HepG2 (cell line): Measurements from ENCODE around the gene MFF. TPM values are rescaled to one million over a fixed set of nuclear protein-coding genes. Genes with fewer than 3 reads are reported as not detected.

ENCODE experiments used
- ATAC-seq: fragments of 200-7000 bp; cut with Tn5 transposase; 3 replicates; pipeline ENCODE4 v1.9.1; 2020; ENCODE audit warnings: mild to moderate bottlenecking, moderate library complexity
- BruUV-seq: library from RNA; stranded (reverse); fragments of 400-500 nt; replicated peaks from 2 replicates; lab custom pipeline; 2021; lab: Mats Ljungman, UMichigan
- CTCF ChIA-PET: fragments of 300-600 bp; formaldehyde crosslinking; extraction: SDS; loops from one replicate; lab custom pipeline; 2021; ENCODE audit warnings: low total read pairs, inconsistent platforms, low intra/inter-chr PET ratio; lab: Yijun Ruan, JAX
- POLR2A ChIA-PET: fragments of 350-600 bp; sonication (Branson Sonifier 250); formaldehyde crosslinking; loops from one replicate; lab custom pipeline; 2020; ENCODE audit warnings: antibody characterized with exemption, inconsistent platforms; lab: Yijun Ruan, JAX
- DNase-seq: peaks from one replicate; pipeline ENCODE4 v3.0.0-alpha.2; 2015; ENCODE audit warnings: low spot score
- FAIRE-seq: peaks from 3 replicates; lab custom pipeline; 2011; peaks lifted over from hg19 to GRCh38; lab: Jason Lieb, UNC
- H2AFZ ChIP-seq: one replicate; pipeline ENCODE4 v1.6.1; 2011; ENCODE audit warnings: low read length, inconsistent platforms
- H3K27ac ChIP-seq: fragments of 300-600 bp; 3 replicates; pipeline ENCODE4 v1.8.0; 2011; ENCODE audit warnings: mixed run types, mild to moderate bottlenecking, mixed read lengths, low read length, inconsistent platforms; ENCODE audit not compliant: insufficient read depth; ENCODE audit errors: extremely low read length
- H3K27me3 ChIP-seq, 2 experiments: fragments of 200-600 bp in 1 of 2; 2 replicates in 1 of 2; 3 replicates in 1 of 2; pipeline versions ENCODE4 v1.6.0 to v1.8.0; 2011; ENCODE audit warnings: low read length in 2 of 2, mild to moderate bottlenecking in 2 of 2, moderate library complexity in 2 of 2, inconsistent platforms in 1 of 2; ENCODE audit not compliant: insufficient read depth in 2 of 2, control insufficient read depth in 1 of 2
- H3K36me3 ChIP-seq, 2 experiments: fragments of 200-600 bp in 1 of 2; replicated peaks in 1 of 2; 2 replicates in 1 of 2; 3 replicates in 1 of 2; pipeline versions ENCODE4 v1.5.1 to v1.8.0; 2011; ENCODE audit warnings: low read length in 2 of 2, inconsistent platforms in 1 of 2; ENCODE audit not compliant: insufficient read depth in 2 of 2, control insufficient read depth in 1 of 2
- H3K4me1 ChIP-seq: 2 replicates; pipeline ENCODE4 v1.5.1; 2012; ENCODE audit warnings: low read length, inconsistent platforms; ENCODE audit not compliant: insufficient read depth
- H3K4me2 ChIP-seq: 2 replicates; pipeline ENCODE4 v1.6.0; 2011; ENCODE audit warnings: low read depth, low read length, inconsistent platforms
- H3K4me3 ChIP-seq, 3 experiments: fragments of 200-600 bp in 1 of 3; sonication (generic), shearing (Covaris generic) in 1 of 3; replicated peaks in 1 of 3; 2 replicates each; pipeline ENCODE4 v1.5.1; 2011 to 2016; ENCODE audit warnings: low read length in 3 of 3, inconsistent platforms in 2 of 3, low read depth in 2 of 3, mild to moderate bottlenecking in 2 of 3, control low read depth in 1 of 3, mixed read lengths in 1 of 3; ENCODE audit not compliant: insufficient read depth in 1 of 3
- H3K79me2 ChIP-seq: one replicate; pipeline ENCODE4 v1.6.1; 2011; ENCODE audit warnings: low read length, inconsistent platforms; ENCODE audit not compliant: insufficient read depth
- H3K9ac ChIP-seq: 2 replicates; pipeline ENCODE4 v1.6.0; 2011; ENCODE audit warnings: mild to moderate bottlenecking, low read depth, low read length, inconsistent platforms; ENCODE audit not compliant: insufficient read depth
- H3K9me3 ChIP-seq: 2 replicates; pipeline ENCODE4 v1.5.1; 2012; ENCODE audit warnings: mild to moderate bottlenecking, low read length
- H4K20me1 ChIP-seq: 2 replicates; pipeline ENCODE4 v1.6.0; 2011; ENCODE audit warnings: inconsistent platforms, mild to moderate bottlenecking, low read length, moderate library complexity; ENCODE audit not compliant: insufficient read depth
- E2F5 ChIP-seq: sonication (generic); formaldehyde crosslinking; conservative IDR thresholded peaks from 2 replicates; pipeline ENCODE4 v1.4.0; 2020; ENCODE audit warnings: missing genetic modification reagents
- EEA1 ChIP-seq: sonication (generic); formaldehyde crosslinking; IDR thresholded peaks from 2 replicates; pipeline ENCODE4 v1.5.1; 2020; ENCODE audit warnings: mild to moderate bottlenecking, missing genetic modification reagents, borderline replicate concordance
- ETV5 ChIP-seq: IDR thresholded peaks from 2 replicates; pipeline ENCODE4 v1.6.1; 2018; ENCODE audit warnings: missing biosample characterization, missing genetic modification reagents, inconsistent platforms, borderline replicate concordance
- GLI4 ChIP-seq: sonication (generic); formaldehyde crosslinking; IDR thresholded peaks from 2 replicates; pipeline ENCODE4 v1.5.1; 2020; ENCODE audit warnings: missing genetic modification reagents, mild to moderate bottlenecking, moderate library complexity, borderline replicate concordance
- HDAC6 ChIP-seq: fragments of 200-600 bp; sonication (generic); IDR thresholded peaks from 2 replicates; pipeline ENCODE4 v1.7.0; 2017; ENCODE audit warnings: mild to moderate bottlenecking, antibody characterized with exemption, low read length, low read depth
- MED1 ChIP-seq: sonication (generic); formaldehyde crosslinking; IDR thresholded peaks from 2 replicates; pipeline ENCODE4 v1.4.0; 2020; ENCODE audit warnings: missing genetic modification reagents
- NR2F6 ChIP-seq, 2 experiments: IDR thresholded peaks; 2 replicates each; pipeline ENCODE4 v1.6.1; 2016; ENCODE audit warnings: antibody characterized with exemption in 1 of 2, mild to moderate bottlenecking in 1 of 2
- PITX1 ChIP-seq: sonication (generic); formaldehyde crosslinking; IDR thresholded peaks from 2 replicates; pipeline ENCODE4 v1.5.1; 2020; ENCODE audit warnings: mild to moderate bottlenecking, missing genetic modification reagents
- REL ChIP-seq: sonication (generic); formaldehyde crosslinking; conservative IDR thresholded peaks from 2 replicates; pipeline ENCODE4 v1.8.0; 2022; ENCODE audit warnings: mild to moderate bottlenecking, missing genetic modification reagents, moderate library complexity
- SOX13 ChIP-seq, 3 experiments: fragments of 450-650 bp in 1 of 3; sonication (generic) in 1 of 3; formaldehyde crosslinking in 1 of 3; IDR thresholded peaks in 2 of 3; conservative IDR thresholded peaks in 1 of 3; 2 replicates each; pipeline versions ENCODE4 v1.5.0 to v1.6.1; 2016 to 2020; ENCODE audit warnings: antibody characterized with exemption in 1 of 3, mild to moderate bottlenecking in 1 of 3, missing compliant biosample characterization in 1 of 3, missing genetic modification reagents in 1 of 3, moderate library complexity in 1 of 3
- SPEN ChIP-seq: sonication (generic); formaldehyde crosslinking; IDR thresholded peaks from 2 replicates; pipeline ENCODE4 v1.5.1; 2020; ENCODE audit warnings: low read depth, mild to moderate bottlenecking, missing genetic modification reagents
- TBX3 ChIP-seq: fragments of 450-650 bp; IDR thresholded peaks from 2 replicates; pipeline ENCODE4 v1.6.1; 2017; ENCODE audit warnings: antibody characterized with exemption, mild to moderate bottlenecking, inconsistent platforms, borderline replicate concordance
- TCF7 ChIP-seq: sonication (generic); IDR thresholded peaks from 2 replicates; pipeline ENCODE4 v1.6.1; 2016; ENCODE audit warnings: antibody characterized with exemption, low read depth
- ZNF275 ChIP-seq: sonication (generic); formaldehyde crosslinking; IDR thresholded peaks from 2 replicates; pipeline ENCODE4 v1.8.0; 2022; ENCODE audit warnings: missing genetic modification reagents, mild to moderate bottlenecking, inconsistent platforms, borderline replicate concordance
- ZNF878 ChIP-seq: sonication (generic); formaldehyde crosslinking; IDR thresholded peaks from 2 replicates; pipeline ENCODE4 v1.8.1; 2023; ENCODE audit warnings: mild to moderate bottlenecking, missing genetic modification reagents, moderate library complexity
- WGBS: methylation state at CpG from one replicate; pipeline ENCODE4 v1.1.6; 2017; ENCODE audit warnings: low lambda C conversion rate; 5-methylcytosine and 5-hydroxymethylcytosine counted together
- in situ Hi-C: cut with HindIII; loops from 2 replicates; pipeline ENCODE4 v1.10.0; 2017; ENCODE audit warnings: low pct_unique_long_range_greater_than_20kb; ENCODE audit not compliant: extremely low pct_ligation_motif_present
- intact Hi-C: fragments of 100-400 bp; cut with micrococcal nuclease; formaldehyde crosslinking; loops from one replicate; pipeline ENCODE4 v1.10.0; 2022; ENCODE audit not compliant: unreplicated experiment
- polyA plus RNA-seq, 8 experiments: library from polyadenylated mRNA; depleted of rRNA in 3 of 8; stranded (reverse) in 7 of 8; unstranded in 1 of 8; fragments of >200 nt; fragmentation: Illumina TruSeq in 4 of 8; extraction: Trizol in 4 of 8; gene quantifications; 2 replicates each; pipeline versions ENCODE4 v1.2.1 to v1.2.3, GENCODE V29; 2011 to 2016; ENCODE audit warnings: low read depth in 4 of 8, missing spikeins in 1 of 8, mixed read lengths in 1 of 8; ENCODE audit not compliant: insufficient read depth in 1 of 8
- total RNA-seq, 5 experiments: library from RNA; depleted of rRNA; stranded (reverse); fragments of >200 nt; fragmentation: Illumina TruSeq; extraction: Trizol; gene quantifications; 2 replicates each; pipeline ENCODE4 v1.2.3, GENCODE V29; 2016; ENCODE audit warnings: low read depth in 1 of 5
- TF ChIP-seq, protein P1 (sequence below): sonication (generic); formaldehyde crosslinking; conservative IDR thresholded peaks from 2 replicates; pipeline ENCODE4 v1.4.0; 2020; ENCODE audit warnings: mild to moderate bottlenecking, missing genetic modification reagents, moderate library complexity

MFF gene
- total and polyA plus RNA-seq, 2 of the 13 experiments (the other 11 are each of a cell fraction or from before 2014, with no cell fraction given), result 81.9 to 156 TPM

DNA sequence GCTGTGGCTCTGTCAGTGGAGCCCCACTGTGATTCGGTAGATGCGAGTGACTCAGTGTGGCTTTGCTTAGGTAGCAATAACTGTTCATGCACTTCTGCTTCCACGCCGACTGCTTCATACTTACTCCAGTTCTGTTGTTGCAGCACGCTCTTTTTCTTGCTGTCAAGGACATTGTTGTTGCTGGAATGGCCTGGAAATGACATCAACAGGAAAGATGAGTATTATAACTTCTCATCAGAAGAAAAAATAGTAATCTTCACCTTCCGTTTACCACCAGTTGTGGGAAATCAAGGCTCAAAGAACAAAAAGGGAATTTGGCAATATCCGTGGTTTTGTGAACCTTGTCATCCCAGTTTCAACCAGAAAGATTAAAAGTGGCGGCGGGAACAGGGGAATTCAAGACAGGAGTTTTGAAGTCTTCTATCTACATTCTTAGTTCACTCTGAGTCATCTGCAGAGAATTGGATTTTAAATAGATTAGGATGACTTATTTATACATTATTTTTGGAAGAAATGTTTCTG, 45.8 kb downstream of the MFF start:
- peak; percentile 33 for DNase-seq
- no peak for FAIRE-seq
- Histone ChIP-seq H3K27me3 (no peaks in the 10 kb centered on the region), H3K79me2 (no peaks in the 10 kb centered on the region), H4K20me1 (no peaks in the 10 kb centered on the region), H3K27ac (peak overlapping the region; percentile 1), H3K4me3 (no peak overlapping the region), H3K36me3 (no peaks in the 10 kb centered on the region), H3K4me1 (peaks cover 15% of the 10 kb centered on the region), H3K9ac (no peak overlapping the region), H2AFZ (peak overlapping the region; percentile 35), H3K4me2 (peak overlapping the region; percentile 21), H3K9me3 (no peaks in the 10 kb centered on the region)
- 0 out of 2 replicates have a peak, but pooled peaks have one; percentile 26 for TF ChIP-seq ZNF878 (CRISPR knock-in tag)
- TF ChIP-seq SPEN, result no peak
- TF ChIP-seq NR2F6 (IDR thresholded peaks at IDR 0.05), result 0 out of 2 replicates have a peak, but pooled peaks have one; percentile 15
- TF ChIP-seq NR2F6 (CRISPR knock-in tag; IDR thresholded peaks at IDR 0.05), result no peak
- no peak for TF ChIP-seq ZNF275 (CRISPR knock-in tag)
- TF ChIP-seq TCF7, result peak; percentile 47; the same call in 1 of the 2 replicates
- TF ChIP-seq REL (CRISPR knock-in tag), result no peak
- TF ChIP-seq, protein P1, sequence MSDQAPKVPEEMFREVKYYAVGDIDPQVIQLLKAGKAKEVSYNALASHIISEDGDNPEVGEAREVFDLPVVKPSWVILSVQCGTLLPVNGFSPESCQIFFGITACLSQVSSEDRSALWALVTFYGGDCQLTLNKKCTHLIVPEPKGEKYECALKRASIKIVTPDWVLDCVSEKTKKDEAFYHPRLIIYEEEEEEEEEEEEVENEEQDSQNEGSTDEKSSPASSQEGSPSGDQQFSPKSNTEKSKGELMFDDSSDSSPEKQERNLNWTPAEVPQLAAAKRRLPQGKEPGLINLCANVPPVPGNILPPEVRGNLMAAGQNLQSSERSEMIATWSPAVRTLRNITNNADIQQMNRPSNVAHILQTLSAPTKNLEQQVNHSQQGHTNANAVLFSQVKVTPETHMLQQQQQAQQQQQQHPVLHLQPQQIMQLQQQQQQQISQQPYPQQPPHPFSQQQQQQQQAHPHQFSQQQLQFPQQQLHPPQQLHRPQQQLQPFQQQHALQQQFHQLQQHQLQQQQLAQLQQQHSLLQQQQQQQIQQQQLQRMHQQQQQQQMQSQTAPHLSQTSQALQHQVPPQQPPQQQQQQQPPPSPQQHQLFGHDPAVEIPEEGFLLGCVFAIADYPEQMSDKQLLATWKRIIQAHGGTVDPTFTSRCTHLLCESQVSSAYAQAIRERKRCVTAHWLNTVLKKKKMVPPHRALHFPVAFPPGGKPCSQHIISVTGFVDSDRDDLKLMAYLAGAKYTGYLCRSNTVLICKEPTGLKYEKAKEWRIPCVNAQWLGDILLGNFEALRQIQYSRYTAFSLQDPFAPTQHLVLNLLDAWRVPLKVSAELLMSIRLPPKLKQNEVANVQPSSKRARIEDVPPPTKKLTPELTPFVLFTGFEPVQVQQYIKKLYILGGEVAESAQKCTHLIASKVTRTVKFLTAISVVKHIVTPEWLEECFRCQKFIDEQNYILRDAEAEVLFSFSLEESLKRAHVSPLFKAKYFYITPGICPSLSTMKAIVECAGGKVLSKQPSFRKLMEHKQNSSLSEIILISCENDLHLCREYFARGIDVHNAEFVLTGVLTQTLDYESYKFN, result no peak
- TF ChIP-seq ETV5 (CRISPR knock-in tag), result peak; percentile 34; the same call in 1 of the 2 replicates
- TF ChIP-seq HDAC6, result no peak
- TF ChIP-seq MED1 (CRISPR knock-in tag), result 0 out of 2 replicates have a peak, but pooled peaks have one; percentile 37
- no peak for TF ChIP-seq GLI4 (CRISPR knock-in tag)
- TF ChIP-seq EEA1 (CRISPR knock-in tag), result no peak
- TF ChIP-seq PITX1 (CRISPR knock-in tag), result no peak
- no peak for TF ChIP-seq TBX3
- TF ChIP-seq SOX13 (IDR thresholded peaks at IDR 0.05), result no peak
- TF ChIP-seq SOX13 (CRISPR knock-in tag; conservative IDR thresholded peaks at IDR 0.05 in 1 of 2, IDR thresholded peaks at IDR 0.05 in 1 of 2), result no peak
- TF ChIP-seq E2F5, result no peak
- ChIA-PET CTCF (no interaction called here), POLR2A (no interaction called here)
- WGBS, result 38% methylated on average over 9 of the region's 9 CpGs
- intact Hi-C loops, result no loop called here
- ATAC-seq, result peak; percentile 55; the same call in 2 of the 3 replicates
- in situ Hi-C loops, result no loop called here
- BruUV-seq, result no TSS peak
